ENCODE results near the gene FAM50B. TPM values are rescaled to one million over a fixed set of nuclear protein-coding genes. Genes with fewer than 3 reads are reported as not detected.
A peak's percentile ranks its signal among the peaks of the same experiment; 100 is the strongest.

Gene FAM50B
- total and polyA plus RNA-seq, 2 experiments from 2014 or later, result 4.4 to 4.8 TPM

DNA sequence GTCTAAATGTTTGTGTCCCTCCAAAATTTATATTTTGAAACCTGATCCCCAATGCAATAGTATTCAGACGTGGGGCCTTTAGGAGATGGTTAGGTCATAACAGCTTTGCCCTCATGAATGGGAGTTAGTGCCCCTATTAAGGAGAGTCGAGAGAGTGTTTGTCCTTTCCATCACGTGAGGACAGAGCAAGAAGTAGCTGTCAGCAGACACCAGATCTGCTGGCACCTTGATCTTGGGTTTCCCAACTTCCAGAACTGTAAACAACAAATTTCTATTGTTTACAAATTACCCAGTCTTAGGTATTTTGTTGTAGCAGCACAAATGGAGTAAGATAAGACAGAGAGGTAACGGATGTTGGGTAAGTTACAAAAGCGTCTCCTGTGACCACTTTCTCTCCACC, 46.6 kb downstream of the FAM50B start:
- Histone ChIP-seq H3K27ac (ENCODE audit: low read depth) (no peak overlapping the region), H4K20me1 (replicated peaks; ENCODE audit: insufficient read depth) (no peaks in the 10 kb centered on the region), H3K4me1 (ENCODE audit: insufficient read depth) (peaks cover 28% of the 10 kb centered on the region), H3K36me3 (ENCODE audit: insufficient read depth) (no peaks in the 10 kb centered on the region), H3K4me2 (peak overlapping the region; percentile 19), H3F3A (replicated peaks; ENCODE audit: low read depth) (no peaks in the 10 kb centered on the region; the same call in none of the 2 replicates), H3K27me3 (ENCODE audit: insufficient read depth) (no peaks in the 10 kb centered on the region), H3K4me3 (no peak overlapping the region), H3K9me2 (ENCODE audit: insufficient read depth) (peaks cover 6% of the 10 kb centered on the region; the same call in 1 of the 2 replicates), H3K79me2 (replicated peaks; ENCODE audit: insufficient read depth) (no peaks in the 10 kb centered on the region), H2AFZ (peak overlapping the region; percentile 30; the same call in 1 of the 2 replicates)
- Mint-ChIP-seq H3K27me3 (ENCODE audit: insufficient read depth, low read depth, poor library complexity) (peaks cover 12% of the 10 kb centered on the region), H3K4me3 (no peak overlapping the region), H3K27ac (no peak overlapping the region), H3K4me1 (peaks cover 33% of the 10 kb centered on the region), H3K36me3 (ENCODE audit: low read depth) (no peaks in the 10 kb centered on the region), H3K9me3 (no peaks in the 10 kb centered on the region; the same call in 2 of the 3 replicates)
- TF ChIP-seq ZNF331 (CRISPR knock-in tag; IDR thresholded peaks at IDR 0.05; ENCODE audit: low read depth), result no peak
- TF ChIP-seq CREB1 (CRISPR knock-in tag; IDR thresholded peaks at IDR 0.05; ENCODE audit: low read depth), result no peak
- DNase-seq (ENCODE audit: low spot score) (no peak), ATAC-seq (no peak)

DNA sequence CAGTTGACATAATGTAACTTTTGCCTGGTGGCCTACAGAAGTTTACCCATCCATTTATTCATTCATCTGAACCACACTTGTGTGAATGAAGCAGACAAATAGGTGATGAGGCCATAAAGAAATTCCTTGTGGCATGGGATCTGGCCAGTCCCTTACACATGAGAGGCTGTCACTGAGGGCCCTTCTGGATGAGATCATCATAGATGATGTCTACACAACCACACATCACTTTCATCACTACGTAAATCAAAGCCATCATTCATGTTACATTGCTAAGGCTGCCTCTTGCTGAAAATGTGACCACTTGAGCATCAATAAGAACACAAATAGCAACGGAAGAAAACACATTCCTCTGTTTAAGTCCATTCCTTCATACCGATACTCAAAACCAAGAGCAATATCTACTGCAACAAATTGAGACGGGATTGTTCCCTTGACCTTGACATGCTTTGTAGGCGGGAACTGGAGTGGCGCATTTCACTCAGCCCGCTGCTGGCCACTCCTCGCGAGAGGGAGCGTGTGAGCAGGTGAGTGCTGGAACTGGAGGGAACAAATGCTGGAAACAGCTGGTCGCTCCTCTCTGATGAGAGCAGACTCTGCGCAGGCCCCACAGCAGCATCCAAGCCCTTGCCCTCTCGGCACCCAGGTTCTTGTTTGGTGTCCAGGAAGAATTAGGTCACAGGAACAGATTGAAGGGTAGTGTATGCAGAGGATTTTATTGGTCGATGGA, 49.3 kb downstream of the FAM50B start:
- peaks cover 32% of the 10 kb centered on the region for H3K4me1 Mint-ChIP-seq
- peaks cover 6% of the 10 kb centered on the region; the same call in 1 of the 2 replicates for H3K9me2 ChIP-seq (ENCODE audit: insufficient read depth)
- H3K79me2 ChIP-seq (replicated peaks; ENCODE audit: insufficient read depth), result no peaks in the 10 kb centered on the region
- H3K9me3 Mint-ChIP-seq, result no peaks in the 10 kb centered on the region; the same call in 2 of the 3 replicates
- no peak for TF ChIP-seq STAT1 (IDR thresholded peaks at IDR 0.05; ENCODE audit: unreplicated experiment)
- no peaks in the 10 kb centered on the region for H3K36me3 ChIP-seq (ENCODE audit: insufficient read depth)
- H4K20me1 ChIP-seq (replicated peaks; ENCODE audit: insufficient read depth), result no peaks in the 10 kb centered on the region
- DNase-seq (ENCODE audit: low spot score) (no peak), ATAC-seq (no peak)
- H2AFZ ChIP-seq, result no peak overlapping the region
- no peak overlapping the region for H3K4me3 ChIP-seq
- no peaks in the 10 kb centered on the region for H3K27me3 ChIP-seq (ENCODE audit: insufficient read depth)
- H3K27ac Mint-ChIP-seq, result no peak overlapping the region
- no peak overlapping the region for H3K4me3 Mint-ChIP-seq
- no peaks in the 10 kb centered on the region for H3K36me3 Mint-ChIP-seq (ENCODE audit: low read depth)
- H3K27ac ChIP-seq (ENCODE audit: low read depth), result no peak overlapping the region
- no peak overlapping the region for H3K4me2 ChIP-seq
- peaks cover 15% of the 10 kb centered on the region for H3K27me3 Mint-ChIP-seq (ENCODE audit: insufficient read depth, low read depth, poor library complexity)
- no peaks in the 10 kb centered on the region; the same call in none of the 2 replicates for H3F3A ChIP-seq (replicated peaks; ENCODE audit: low read depth)
- H3K4me1 ChIP-seq (ENCODE audit: insufficient read depth), result peaks cover 26% of the 10 kb centered on the region

DNA sequence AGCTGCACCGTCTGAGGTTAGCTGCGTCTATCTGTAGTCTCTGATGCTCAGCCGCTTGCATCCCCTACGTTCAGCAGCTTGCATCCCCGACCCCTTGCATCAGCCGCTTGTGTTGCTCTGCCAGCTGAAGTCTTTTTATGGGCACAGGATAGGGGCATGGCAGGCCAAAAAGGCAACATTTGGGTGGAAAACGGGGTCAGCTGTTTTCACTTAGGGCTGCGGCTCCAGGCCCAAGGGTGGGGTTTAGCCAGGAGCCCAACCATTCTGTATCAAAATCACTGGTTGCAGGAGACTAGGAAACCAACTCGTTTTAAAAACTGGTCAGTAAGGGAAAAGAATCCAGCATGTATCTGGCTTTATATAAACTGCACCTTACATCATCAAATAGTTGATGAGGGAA, 49.9 kb downstream of the FAM50B start:
- Mint-ChIP-seq H3K4me1 (peaks cover 29% of the 10 kb centered on the region), H3K27ac (no peak overlapping the region)
- no peak for DNase-seq (ENCODE audit: low spot score)
- no peak for TF ChIP-seq POLR2AphosphoS5 (IDR thresholded peaks at IDR 0.05; ENCODE audit: low read depth)
- TF ChIP-seq, protein P1, sequence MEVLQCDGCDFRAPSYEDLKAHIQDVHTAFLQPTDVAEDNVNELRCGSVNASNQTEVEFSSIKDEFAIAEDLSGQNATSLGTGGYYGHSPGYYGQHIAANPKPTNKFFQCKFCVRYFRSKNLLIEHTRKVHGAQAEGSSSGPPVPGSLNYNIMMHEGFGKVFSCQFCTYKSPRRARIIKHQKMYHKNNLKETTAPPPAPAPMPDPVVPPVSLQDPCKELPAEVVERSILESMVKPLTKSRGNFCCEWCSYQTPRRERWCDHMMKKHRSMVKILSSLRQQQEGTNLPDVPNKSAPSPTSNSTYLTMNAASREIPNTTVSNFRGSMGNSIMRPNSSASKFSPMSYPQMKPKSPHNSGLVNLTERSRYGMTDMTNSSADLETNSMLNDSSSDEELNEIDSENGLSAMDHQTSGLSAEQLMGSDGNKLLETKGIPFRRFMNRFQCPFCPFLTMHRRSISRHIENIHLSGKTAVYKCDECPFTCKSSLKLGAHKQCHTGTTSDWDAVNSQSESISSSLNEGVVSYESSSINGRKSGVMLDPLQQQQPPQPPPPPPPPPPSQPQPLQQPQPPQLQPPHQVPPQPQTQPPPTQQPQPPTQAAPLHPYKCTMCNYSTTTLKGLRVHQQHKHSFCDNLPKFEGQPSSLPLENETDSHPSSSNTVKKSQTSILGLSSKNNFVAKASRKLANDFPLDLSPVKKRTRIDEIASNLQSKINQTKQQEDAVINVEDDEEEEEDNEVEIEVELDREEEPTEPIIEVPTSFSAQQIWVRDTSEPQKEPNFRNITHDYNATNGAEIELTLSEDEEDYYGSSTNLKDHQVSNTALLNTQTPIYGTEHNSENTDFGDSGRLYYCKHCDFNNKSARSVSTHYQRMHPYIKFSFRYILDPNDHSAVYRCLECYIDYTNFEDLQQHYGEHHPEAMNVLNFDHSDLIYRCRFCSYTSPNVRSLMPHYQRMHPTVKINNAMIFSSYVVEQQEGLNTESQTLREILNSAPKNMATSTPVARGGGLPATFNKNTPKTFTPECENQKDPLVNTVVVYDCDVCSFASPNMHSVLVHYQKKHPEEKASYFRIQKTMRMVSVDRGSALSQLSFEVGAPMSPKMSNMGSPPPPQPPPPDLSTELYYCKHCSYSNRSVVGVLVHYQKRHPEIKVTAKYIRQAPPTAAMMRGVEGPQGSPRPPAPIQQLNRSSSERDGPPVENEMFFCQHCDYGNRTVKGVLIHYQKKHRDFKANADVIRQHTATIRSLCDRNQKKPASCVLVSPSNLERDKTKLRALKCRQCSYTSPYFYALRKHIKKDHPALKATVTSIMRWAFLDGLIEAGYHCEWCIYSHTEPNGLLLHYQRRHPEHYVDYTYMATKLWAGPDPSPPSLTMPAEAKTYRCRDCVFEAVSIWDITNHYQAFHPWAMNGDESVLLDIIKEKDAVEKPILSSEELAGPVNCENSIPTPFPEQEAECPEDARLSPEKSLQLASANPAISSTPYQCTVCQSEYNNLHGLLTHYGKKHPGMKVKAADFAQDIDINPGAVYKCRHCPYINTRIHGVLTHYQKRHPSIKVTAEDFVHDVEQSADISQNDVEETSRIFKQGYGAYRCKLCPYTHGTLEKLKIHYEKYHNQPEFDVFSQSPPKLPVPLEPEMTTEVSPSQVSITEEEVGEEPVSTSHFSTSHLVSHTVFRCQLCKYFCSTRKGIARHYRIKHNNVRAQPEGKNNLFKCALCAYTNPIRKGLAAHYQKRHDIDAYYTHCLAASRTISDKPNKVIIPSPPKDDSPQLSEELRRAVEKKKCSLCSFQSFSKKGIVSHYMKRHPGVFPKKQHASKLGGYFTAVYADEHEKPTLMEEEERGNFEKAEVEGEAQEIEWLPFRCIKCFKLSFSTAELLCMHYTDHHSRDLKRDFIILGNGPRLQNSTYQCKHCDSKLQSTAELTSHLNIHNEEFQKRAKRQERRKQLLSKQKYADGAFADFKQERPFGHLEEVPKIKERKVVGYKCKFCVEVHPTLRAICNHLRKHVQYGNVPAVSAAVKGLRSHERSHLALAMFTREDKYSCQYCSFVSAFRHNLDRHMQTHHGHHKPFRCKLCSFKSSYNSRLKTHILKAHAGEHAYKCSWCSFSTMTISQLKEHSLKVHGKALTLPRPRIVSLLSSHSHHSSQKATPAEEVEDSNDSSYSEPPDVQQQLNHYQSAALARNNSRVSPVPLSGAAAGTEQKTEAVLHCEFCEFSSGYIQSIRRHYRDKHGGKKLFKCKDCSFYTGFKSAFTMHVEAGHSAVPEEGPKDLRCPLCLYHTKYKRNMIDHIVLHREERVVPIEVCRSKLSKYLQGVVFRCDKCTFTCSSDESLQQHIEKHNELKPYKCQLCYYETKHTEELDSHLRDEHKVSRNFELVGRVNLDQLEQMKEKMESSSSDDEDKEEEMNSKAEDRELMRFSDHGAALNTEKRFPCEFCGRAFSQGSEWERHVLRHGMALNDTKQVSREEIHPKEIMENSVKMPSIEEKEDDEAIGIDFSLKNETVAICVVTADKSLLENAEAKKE (CRISPR knock-in tag; IDR thresholded peaks at IDR 0.05), result no peak
- no peak for TF ChIP-seq JUNB (IDR thresholded peaks at IDR 0.05; ENCODE audit: unreplicated experiment)
- TF ChIP-seq NANOG (IDR thresholded peaks at IDR 0.05; ENCODE audit: borderline replicate concordance), result no peak

More for the DNA sequence above, 49.9 kb downstream of the FAM50B start:
- no peaks in the 10 kb centered on the region for H3K9me3 Mint-ChIP-seq
- Histone ChIP-seq H3K4me3 (no peak overlapping the region), H4K20me1 (replicated peaks; ENCODE audit: insufficient read depth) (no peaks in the 10 kb centered on the region), H2AFZ (no peak overlapping the region), H3F3A (replicated peaks; ENCODE audit: low read depth) (no peaks in the 10 kb centered on the region; the same call in 1 of the 2 replicates), H3K4me2 (no peak overlapping the region), H3K36me3 (ENCODE audit: insufficient read depth) (no peaks in the 10 kb centered on the region), H3K9me2 (ENCODE audit: insufficient read depth) (peaks cover 6% of the 10 kb centered on the region; the same call in 1 of the 2 replicates), H3K79me2 (replicated peaks; ENCODE audit: insufficient read depth) (no peaks in the 10 kb centered on the region), H3K27me3 (ENCODE audit: insufficient read depth) (no peaks in the 10 kb centered on the region), H3K27ac (ENCODE audit: low read depth) (no peak overlapping the region), H3K4me1 (ENCODE audit: insufficient read depth) (peaks cover 29% of the 10 kb centered on the region)
- H3K36me3 Mint-ChIP-seq (ENCODE audit: low read depth), result no peaks in the 10 kb centered on the region
- no peak overlapping the region for H3K4me3 Mint-ChIP-seq
- no peak for ATAC-seq
- H3K27me3 Mint-ChIP-seq (ENCODE audit: insufficient read depth, low read depth, poor library complexity), result peaks cover 15% of the 10 kb centered on the region

Data from GM23338 (cell line).